IPS-18c (cell line): Measurements from ENCODE around the gene KRTAP24-1.

Experiments used
- H3K4me3 ChIP-seq: 2 replicates; pipeline ENCODE4 v1.7.0; 2013; ENCODE audit warnings: low read depth, mild to moderate bottlenecking, low read length, moderate library complexity; ENCODE audit not compliant: insufficient read depth
- H3K9me3 ChIP-seq: one replicate; pipeline ENCODE4 v1.6.1; 2013; ENCODE audit warnings: mild to moderate bottlenecking, low read length, moderate library complexity; ENCODE audit not compliant: control insufficient read depth, insufficient read depth

KRTAP24-1 gene, protein sequence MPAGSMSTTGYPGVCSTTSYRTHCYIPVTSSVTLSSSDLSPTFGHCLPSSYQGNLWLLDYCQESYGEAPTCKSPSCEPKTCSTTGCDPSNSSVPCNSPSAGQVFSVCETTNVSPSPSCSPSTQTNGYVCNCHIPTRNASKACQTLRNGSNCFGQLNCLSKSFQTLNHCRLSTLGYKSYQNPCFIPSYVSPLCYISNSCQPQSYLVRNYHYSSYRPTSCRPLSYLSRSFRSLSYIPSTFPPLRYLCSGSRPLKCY

DNA sequence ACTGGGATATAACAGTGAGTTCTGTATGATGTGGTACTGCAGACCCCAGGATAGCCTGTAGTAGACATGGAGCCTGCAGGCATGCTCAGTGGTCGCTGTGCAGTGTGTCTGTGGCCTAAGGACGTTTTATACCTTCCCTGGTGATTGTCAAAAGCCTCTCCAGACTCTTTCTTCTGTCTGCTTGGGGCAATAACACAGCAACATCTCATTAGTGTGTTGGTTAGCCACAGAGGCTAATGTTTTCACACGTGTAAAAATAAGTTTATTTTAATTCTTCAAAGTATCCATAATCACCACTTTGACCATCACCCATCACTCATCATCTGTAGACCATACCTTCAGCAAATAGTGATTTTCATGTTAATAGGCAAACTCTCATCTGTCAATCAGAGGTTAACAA lies at the start of gene KRTAP24-1:
Gene KRTAP24-1, minus strand, starts transcription at position 101 of the 400 bp plus-strand sequence. Its CDS starts 18 bp downstream, at position 83.
- H3K9me3 ChIP-seq, result no peaks in the 10 kb centered on the region
- H3K4me3 ChIP-seq, result no peak within 1 kb of the TSS

DNA sequence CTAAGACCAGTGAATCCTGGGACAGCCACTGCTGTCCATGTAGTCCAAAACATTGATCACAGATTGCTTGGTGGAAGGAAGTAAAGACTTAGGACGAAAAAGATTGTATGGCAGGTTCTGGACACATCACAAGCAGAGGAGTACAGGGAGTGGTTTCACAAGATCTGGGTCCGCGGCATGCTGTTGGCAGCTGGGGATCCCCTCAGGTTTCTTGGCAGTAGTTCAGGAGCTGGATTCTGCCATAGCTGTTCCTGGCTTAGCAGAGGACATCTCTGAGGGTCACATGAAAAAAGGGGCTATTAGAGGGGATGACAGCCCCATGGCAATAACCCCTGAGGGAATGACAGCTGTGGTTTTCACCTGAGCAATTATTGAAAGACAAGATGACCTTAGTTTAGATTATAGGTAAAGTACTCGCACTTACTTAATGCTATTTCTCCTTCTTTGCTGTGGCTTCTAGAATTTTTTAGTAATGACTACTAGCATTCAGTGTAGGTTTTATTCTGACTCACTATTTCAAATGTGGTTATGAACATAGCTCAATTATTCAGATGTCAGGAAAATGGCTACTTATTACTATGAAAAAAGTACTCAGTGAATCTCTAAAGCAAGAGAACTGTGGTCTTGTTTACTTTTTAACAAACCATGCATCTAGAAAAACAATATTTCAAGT lies 46.6 kb upstream of the KRTAP24-1 start:
- Histone ChIP-seq H3K9me3 (peaks cover 2% of the 10 kb centered on the region), H3K4me3 (no peak overlapping the region)

DNA sequence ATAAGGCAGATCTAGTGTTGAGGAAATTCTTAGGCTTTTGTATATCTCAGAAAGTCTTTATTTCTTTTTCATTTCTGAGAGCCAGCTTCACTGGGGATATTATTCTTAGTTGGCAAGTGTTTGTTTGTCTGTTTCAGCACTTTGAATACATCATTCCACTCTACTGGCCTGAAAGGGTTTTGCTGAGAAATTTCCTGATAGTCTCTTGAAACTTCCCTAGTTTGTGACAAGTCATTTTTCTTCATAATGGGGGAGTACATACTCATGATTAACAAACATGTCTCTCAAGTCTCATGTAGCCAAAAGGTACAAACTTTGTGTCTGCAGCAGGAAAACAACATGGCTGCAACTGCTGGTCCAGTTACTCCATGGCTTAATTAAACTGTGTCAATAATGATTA lies 43.6 kb upstream of the KRTAP24-1 start:
- Histone ChIP-seq H3K4me3 (no peak overlapping the region), H3K9me3 (peaks cover 2% of the 10 kb centered on the region)

DNA sequence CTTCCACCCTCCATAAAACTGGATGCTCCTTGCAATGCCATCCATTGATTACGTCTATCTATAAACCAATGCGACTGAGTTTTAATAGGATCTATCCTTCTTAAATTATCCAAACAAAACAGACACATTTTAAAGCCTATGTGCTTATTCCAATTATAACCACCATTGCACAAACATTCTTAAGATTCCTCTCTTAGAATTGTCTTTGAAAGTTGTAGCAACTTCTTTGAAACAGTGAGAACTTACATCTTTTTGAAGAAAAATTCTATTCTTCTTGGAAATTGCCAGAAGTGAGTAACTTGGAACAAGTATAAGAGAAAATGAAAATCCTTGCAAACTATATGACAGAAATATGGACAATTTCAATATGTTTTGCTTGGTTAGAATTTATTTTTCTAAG lies 37.5 kb upstream of the KRTAP24-1 start, which contains the start of gene KRTAP26-1:
Gene KRTAP26-1, minus strand, starts transcription at position 101 of the 400 bp plus-strand sequence. CDS start 280 bp downstream, outside the sequence.
- H3K4me3 ChIP-seq, result no peak within 1 kb of the TSS

DNA sequence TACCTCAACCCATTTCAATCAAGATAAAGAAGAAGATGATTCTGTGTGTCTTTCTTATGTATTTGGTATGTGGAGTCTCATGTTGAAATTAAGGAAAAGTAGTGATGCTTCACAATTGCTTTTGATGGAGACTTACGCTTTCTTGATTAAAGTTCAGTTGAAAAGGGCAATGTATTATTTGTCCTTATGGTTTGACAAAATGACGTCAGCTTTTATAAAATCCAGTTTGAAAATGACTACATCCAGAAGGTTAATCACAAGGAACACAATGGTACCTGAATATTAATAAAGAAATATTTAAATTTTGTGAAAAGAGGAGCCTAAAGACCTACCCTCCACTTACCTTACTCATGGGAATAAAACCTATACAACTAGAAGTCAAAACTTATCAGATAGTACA lies 33.0 kb upstream of the KRTAP24-1 start:
- H3K9me3 ChIP-seq, result no peaks in the 10 kb centered on the region
- no peak overlapping the region for H3K4me3 ChIP-seq

More for the DNA sequence above, 37.5 kb upstream of the KRTAP24-1 start, which contains the start of gene KRTAP26-1:
- H3K9me3 ChIP-seq, result no peaks in the 10 kb centered on the region

DNA sequence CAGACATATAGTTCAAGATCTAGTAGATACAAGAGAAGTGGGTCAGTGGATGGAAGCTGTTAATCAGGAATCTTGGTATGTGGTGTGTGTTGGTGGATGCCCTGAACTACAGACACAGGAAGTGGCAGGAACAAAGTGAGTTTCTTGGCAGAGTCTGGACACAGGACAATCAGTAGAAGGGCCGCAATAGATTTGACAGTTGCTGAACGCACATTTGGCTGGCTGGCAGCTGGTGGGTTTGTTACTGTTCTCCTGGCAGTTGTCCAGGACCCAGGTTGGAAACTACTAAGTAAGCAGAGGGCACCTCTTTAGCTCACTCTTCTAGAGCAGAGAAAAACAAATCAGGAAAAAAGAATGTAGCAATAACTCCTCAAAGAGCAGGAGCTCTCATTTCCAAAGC lies 24.1 kb upstream of the KRTAP24-1 start:
- H3K4me3 ChIP-seq, result no peak overlapping the region
- no peaks in the 10 kb centered on the region for H3K9me3 ChIP-seq

DNA sequence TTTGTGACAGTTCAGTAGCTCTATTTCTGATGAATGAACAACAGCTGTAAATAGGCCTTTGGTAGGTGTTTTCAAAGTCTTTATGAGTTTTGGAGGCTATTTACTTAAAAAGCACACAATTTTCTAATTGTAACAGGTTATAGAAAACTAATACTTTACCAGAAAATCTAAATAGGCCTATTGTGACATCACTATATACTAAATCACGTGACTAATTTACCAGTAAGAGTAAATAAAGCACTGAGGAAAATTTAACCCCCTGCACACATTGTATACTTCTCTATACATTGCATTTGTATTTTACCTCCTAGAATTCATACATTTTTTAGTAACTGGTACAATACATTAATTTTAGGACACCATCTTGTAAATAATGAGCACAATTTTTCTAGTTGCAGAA lies 22.4 kb upstream of the KRTAP24-1 start:
- Histone ChIP-seq H3K9me3 (no peaks in the 10 kb centered on the region), H3K4me3 (no peak overlapping the region)

DNA sequence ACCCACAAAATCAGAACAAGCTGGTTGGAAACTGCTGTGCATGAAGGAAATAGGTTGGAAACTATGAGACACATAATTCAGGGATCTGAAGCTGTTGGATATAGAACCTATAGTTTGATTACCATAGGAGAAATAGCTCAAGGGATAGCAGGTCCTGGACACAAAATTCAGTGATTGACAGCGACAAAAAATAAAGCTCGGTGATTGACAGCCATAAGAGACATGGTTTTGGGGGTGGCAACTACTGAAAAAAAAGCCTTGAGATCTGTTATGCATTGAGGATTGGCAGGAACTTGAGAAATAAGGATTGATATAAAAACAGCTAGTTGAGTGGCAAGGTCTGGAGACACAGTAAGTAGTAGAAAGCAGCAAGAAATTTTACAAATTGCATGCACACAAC lies 6.5 kb upstream of the KRTAP24-1 start, which contains the start of gene KRTAP25-1:
Gene KRTAP25-1, minus strand, starts transcription at position 300 of the 400 bp plus-strand sequence. Its CDS starts 24 bp downstream, at position 276.
- H3K9me3 ChIP-seq, result no peaks in the 10 kb centered on the region
- no peak within 1 kb of the TSS for H3K4me3 ChIP-seq

DNA sequence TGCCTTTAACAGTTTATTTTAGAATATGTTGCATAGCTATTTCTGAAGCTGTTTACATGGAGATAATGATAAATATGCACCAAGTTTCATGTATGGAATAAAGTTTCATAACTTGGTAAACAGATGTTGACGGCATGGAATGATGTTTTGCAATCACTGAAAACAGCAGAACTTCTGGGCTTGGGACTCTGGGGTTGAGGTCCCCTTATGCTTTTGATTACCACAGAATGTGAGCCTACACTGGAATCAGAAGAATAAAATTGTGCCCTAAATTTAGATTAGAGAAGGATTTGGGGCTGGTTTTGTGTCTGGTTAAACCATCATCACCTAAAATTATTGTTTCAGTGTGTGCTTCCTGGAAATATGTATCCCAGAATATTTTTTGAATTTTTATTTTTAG lies 11.1 kb downstream of the KRTAP24-1 start:
- H3K9me3 ChIP-seq, result no peaks in the 10 kb centered on the region
- no peak overlapping the region for H3K4me3 ChIP-seq

DNA sequence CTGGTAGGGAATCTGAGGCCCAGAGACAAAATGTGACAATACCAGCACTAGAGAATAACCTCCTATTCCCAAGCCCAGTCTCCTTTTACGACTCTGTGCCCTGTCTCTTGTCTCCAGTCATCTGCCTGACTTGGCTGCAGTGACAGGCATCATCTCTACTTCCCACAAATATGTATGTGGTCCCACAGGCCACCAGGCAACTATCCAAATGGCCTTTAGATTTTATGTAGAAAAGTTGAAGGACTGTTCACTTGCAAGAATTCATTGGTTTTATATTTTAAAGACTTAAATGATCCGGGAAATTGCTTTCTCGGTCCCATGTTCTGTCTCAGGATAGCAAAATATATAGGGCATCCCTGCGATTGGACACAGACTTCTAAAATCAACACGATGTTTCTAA lies 11.6 kb downstream of the KRTAP24-1 start:
- H3K9me3 ChIP-seq, result no peaks in the 10 kb centered on the region

DNA sequence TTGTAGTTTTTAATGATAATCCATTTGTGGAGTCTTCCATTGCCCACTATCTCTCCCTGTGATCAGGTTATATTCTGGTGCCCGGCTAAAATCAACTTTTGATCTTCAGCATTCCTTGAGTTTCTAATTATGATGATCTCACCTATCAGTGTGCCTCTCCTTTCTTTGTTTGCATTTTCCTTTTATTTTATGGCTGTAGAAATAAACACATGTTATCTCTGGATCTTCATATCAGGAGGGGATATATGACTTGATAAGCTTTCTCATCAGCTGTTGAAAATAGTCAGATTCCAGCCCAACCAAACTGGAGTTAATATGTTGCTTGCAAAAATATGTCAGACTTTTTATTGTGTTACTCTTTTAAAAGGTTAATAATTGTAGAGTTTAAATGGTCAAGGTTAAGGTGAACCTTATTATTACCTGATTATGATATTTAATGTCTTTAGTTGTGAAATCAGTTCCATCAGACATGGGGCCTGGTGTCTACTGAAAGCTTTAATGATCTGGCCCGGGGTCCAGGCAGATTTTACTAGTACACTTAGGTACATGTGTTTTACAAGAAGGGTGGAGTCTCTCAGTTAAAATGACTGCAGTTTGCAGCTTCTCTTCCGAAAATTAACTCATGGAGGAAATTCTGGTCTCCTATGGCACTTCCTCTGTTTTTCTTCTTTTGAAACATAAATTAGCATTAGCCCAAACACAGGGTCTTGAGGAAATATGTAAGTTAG lies 12.8 kb downstream of the KRTAP24-1 start:
- Histone ChIP-seq H3K9me3 (no peaks in the 10 kb centered on the region), H3K4me3 (no peak overlapping the region)

More for the DNA sequence above, 11.6 kb downstream of the KRTAP24-1 start:
- no peak overlapping the region for H3K4me3 ChIP-seq

DNA sequence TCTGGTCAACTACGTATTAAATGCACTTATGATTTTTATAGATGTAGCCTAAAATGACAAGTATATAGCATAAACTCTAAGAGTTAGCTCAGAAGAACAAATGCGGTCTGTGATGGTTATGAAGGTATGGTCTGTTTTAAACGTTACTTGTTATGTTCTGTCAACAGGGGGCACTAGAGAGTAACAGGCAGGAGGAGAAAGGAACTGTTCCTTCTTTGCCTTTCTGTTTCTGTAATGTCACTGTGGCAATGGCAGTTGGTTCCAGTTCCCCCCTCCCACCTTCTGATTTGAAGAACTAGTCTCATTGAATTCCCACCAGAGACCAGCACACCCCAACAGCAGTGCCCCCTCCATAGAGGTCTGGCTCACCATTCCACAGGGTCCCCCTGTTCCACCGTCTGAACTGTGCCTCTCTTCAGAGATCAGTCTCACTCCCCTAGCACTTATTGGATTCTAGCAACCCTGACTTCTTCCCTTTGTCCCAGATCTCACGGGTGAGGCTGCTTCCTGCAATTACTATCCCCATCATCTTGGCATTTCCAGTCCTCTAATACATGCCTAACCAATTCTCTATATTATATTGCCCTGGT lies 14.0 kb downstream of the KRTAP24-1 start:
- Histone ChIP-seq H3K9me3 (no peaks in the 10 kb centered on the region), H3K4me3 (no peak overlapping the region)

DNA sequence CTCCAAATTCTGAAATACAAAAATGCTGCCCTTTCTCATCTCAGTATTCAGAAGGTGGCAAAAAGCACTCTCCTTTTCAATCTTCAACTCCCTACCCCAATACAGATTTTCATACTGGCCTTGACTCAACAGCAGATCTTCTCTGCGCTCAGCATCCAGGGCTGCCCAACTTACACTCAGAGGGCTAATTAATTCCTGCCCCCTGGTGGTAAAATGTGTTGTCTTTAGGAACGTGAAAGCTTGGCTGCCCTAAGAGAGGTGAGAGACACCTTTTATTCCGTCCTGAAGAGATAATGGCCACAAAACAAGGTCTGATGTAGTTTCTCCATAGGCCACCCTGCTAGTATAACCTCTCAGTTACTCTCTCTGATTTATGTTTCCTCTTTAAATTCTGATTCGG lies 25.0 kb downstream of the KRTAP24-1 start:
- Histone ChIP-seq H3K9me3 (no peaks in the 10 kb centered on the region), H3K4me3 (no peak overlapping the region)

DNA sequence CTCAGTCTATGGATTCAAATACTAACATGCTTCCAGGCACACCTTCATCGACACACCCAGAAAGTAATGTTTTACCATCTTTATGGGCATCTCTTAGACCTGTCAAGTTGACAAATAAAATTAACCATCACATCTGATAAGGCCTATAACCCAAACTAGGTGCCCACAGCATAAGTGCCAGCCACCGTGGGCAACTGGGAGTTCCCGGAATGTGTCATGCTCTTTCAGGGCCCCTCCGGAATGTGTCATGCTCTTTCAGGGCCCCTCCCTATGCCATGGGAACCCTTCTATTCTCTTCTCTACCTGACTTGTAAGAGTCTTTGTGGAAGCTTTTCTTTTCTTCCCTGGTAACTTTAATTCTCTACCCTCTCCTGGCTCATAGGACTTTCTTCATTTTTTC lies 26.6 kb downstream of the KRTAP24-1 start:
- Histone ChIP-seq H3K4me3 (no peak overlapping the region), H3K9me3 (no peaks in the 10 kb centered on the region)

DNA sequence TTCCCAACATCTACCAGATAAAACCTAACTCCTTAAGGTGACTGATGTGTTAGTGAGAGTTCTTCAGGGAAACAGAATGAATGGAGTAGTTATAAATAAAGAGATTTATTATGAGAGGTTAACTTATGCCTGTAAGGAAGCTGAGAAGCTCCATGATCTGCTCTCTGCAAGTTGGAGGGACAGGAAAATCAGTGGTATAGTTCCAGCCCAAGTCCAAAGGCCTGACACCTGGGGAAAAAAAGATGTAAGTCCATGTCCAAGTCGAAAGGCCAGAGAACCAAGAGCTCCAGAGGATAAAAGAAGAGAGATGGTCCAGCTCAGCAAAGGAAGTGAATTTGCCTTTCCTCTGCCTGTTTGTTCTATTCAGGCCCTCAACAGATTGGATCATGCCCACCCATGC lies 27.1 kb downstream of the KRTAP24-1 start:
- H3K4me3 ChIP-seq, result no peak overlapping the region
- no peaks in the 10 kb centered on the region for H3K9me3 ChIP-seq

DNA sequence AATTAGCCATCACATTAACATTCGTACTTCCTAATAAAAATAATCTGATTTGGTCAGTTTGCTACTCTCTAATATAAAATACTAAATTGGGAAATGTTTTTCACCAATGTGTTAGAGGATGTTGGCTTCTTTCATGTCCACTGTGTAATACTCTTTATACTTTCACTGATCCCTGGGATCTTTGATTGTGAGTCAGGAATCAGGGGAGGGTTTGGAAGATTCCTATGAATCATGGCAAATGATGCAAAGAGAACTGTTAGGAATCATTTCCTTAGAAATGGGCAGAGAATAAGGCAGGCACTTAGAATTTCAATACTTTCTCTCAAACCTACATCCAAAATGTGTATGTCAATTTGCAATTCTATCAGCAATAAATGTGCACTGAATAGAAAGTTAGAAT lies 31.0 kb downstream of the KRTAP24-1 start:
- Histone ChIP-seq H3K4me3 (no peak overlapping the region), H3K9me3 (no peaks in the 10 kb centered on the region)

DNA sequence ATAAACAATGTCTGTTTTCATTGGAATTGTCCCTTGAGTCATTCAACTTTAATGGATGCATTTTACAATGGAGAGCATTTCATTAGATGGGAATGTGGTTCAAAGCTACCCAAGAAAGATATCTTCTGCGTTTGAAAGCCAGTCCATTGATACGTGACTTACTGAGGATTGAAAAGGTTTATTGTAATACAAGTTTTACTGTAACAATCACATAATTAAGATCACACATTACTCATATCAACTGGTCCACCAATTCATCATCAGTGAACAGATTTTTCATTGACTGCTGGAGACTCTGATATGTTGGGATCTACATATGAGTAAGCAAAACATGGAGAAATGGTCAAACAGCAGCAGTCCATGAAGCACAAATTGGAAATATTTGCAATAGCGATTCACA lies 32.8 kb downstream of the KRTAP24-1 start:
- Histone ChIP-seq H3K9me3 (no peaks in the 10 kb centered on the region), H3K4me3 (no peak overlapping the region)
